H9 (cell line): Measurements from ENCODE around the gene DGKG. TPM values are rescaled to one million over a fixed set of nuclear protein-coding genes. Genes with fewer than 3 reads are reported as not detected.

Experiments used
- DNase-seq: peaks from one replicate; pipeline ENCODE4 v3.0.0-alpha.2; 2017
- H2AFZ ChIP-seq: one replicate; pipeline ENCODE4 v1.6.1; 2013; ENCODE audit warnings: mild to moderate bottlenecking, low read length, control low read depth, moderate library complexity
- H2AK5ac ChIP-seq: 2 replicates; pipeline ENCODE4 v1.6.1; 2013; ENCODE audit warnings: low read length, control low read depth, mixed read lengths; ENCODE audit not compliant: insufficient read length
- H2BK120ac ChIP-seq: one replicate; pipeline ENCODE4 v1.6.1; 2013; ENCODE audit warnings: low read depth, mild to moderate bottlenecking, low read length, control low read depth, inconsistent platforms; ENCODE audit not compliant: poor library complexity, severe bottlenecking
- H2BK12ac ChIP-seq: 2 replicates; pipeline ENCODE4 v1.6.1; 2013; ENCODE audit warnings: low read length, control low read depth, mixed read lengths, low read depth; ENCODE audit not compliant: insufficient read length
- H2BK15ac ChIP-seq: 2 replicates; pipeline ENCODE4 v1.6.1; 2013; ENCODE audit warnings: low read depth, low read length, control low read depth
- H2BK20ac ChIP-seq: one replicate; pipeline ENCODE4 v1.6.1; 2013; ENCODE audit warnings: low read depth, mild to moderate bottlenecking, low read length, control low read depth, inconsistent platforms; ENCODE audit not compliant: poor library complexity, severe bottlenecking
- H2BK5ac ChIP-seq: 2 replicates; pipeline ENCODE4 v1.6.1; 2013; ENCODE audit warnings: low read length, control low read depth, mixed read lengths; ENCODE audit not compliant: insufficient read length
- H3K14ac ChIP-seq: 2 replicates; pipeline ENCODE4 v1.6.1; 2013; ENCODE audit warnings: low read length, control low read depth; ENCODE audit not compliant: insufficient read depth
- H3K18ac ChIP-seq: 2 replicates; pipeline ENCODE4 v1.6.1; 2013; ENCODE audit warnings: low read depth, mild to moderate bottlenecking, mixed read lengths, low read length, control low read depth; ENCODE audit not compliant: insufficient read length
- H3K23ac ChIP-seq: 2 replicates; pipeline ENCODE4 v1.6.1; 2013; ENCODE audit warnings: low read length, control low read depth, mixed read lengths, low read depth; ENCODE audit not compliant: insufficient read length
- H3K23me2 ChIP-seq: 2 replicates; pipeline ENCODE4 v1.6.1; 2013; ENCODE audit warnings: low read depth, mild to moderate bottlenecking, mixed read lengths, low read length, control low read depth; ENCODE audit not compliant: insufficient read length, poor library complexity, severe bottlenecking
- H3K27ac ChIP-seq: 2 replicates; pipeline ENCODE4 v1.5.1; 2013; ENCODE audit warnings: low read length, control low read depth, mixed read lengths, low read depth; ENCODE audit not compliant: insufficient read length
- H3K27me3 ChIP-seq: 2 replicates; pipeline ENCODE4 v1.6.1; 2013; ENCODE audit warnings: low read length, control low read depth, inconsistent platforms; ENCODE audit not compliant: insufficient read depth
- H3K4ac ChIP-seq: 2 replicates; pipeline ENCODE4 v1.6.1; 2013; ENCODE audit warnings: low read depth, mild to moderate bottlenecking, control low read depth, inconsistent platforms, low read length, moderate library complexity
- H3K4me1 ChIP-seq: 2 replicates; pipeline ENCODE4 v1.6.1; 2013; ENCODE audit warnings: low read length, control low read depth, inconsistent platforms; ENCODE audit not compliant: insufficient read depth
- H3K4me2 ChIP-seq: 2 replicates; pipeline ENCODE4 v1.6.1; 2013; ENCODE audit warnings: low read length, control low read depth, mixed read lengths; ENCODE audit not compliant: insufficient read length, insufficient read depth
- H3K56ac ChIP-seq: 2 replicates; pipeline ENCODE4 v1.6.1; 2013; ENCODE audit warnings: low read depth, mild to moderate bottlenecking, mixed read lengths, low read length, control low read depth; ENCODE audit not compliant: insufficient read length
- H3K79me1 ChIP-seq: 2 replicates; pipeline ENCODE4 v1.6.1; 2013; ENCODE audit warnings: low read depth, mild to moderate bottlenecking, moderate library complexity, low read length, control low read depth, inconsistent platforms; ENCODE audit not compliant: insufficient read depth, poor library complexity, severe bottlenecking
- H3K79me2 ChIP-seq: 2 replicates; pipeline ENCODE4 v1.6.1; 2013; ENCODE audit warnings: low read length, control low read depth, inconsistent platforms; ENCODE audit not compliant: insufficient read depth
- H3K9ac ChIP-seq: 2 replicates; pipeline ENCODE4 v1.6.1; 2013; ENCODE audit warnings: low read length, control low read depth, mixed read lengths; ENCODE audit not compliant: insufficient read length; ENCODE audit errors: extremely low read depth
- H3K9me3 ChIP-seq: one replicate; pipeline ENCODE4 v1.6.1; 2013; ENCODE audit warnings: low read depth, low read length, inconsistent platforms; ENCODE audit not compliant: control insufficient read depth
- H3T11ph ChIP-seq: one replicate; pipeline ENCODE4 v1.6.1; 2013; ENCODE audit warnings: mild to moderate bottlenecking, low read length, control low read depth, inconsistent platforms
- H4K20me1 ChIP-seq: one replicate; pipeline ENCODE4 v1.6.1; 2013; ENCODE audit not compliant: control insufficient read depth, insufficient read length, insufficient read depth
- H4K5ac ChIP-seq: 2 replicates; pipeline ENCODE4 v1.6.1; 2013; ENCODE audit warnings: low read depth, mild to moderate bottlenecking, mixed read lengths, low read length, control low read depth; ENCODE audit not compliant: insufficient read length
- H4K8ac ChIP-seq: replicated peaks from 2 replicates; pipeline ENCODE4 v1.6.1; 2013; ENCODE audit warnings: low read length, control low read depth, mixed read lengths, low read depth; ENCODE audit not compliant: insufficient read length
- H4K91ac ChIP-seq: 2 replicates; pipeline ENCODE4 v1.6.1; 2013; ENCODE audit warnings: low read depth, mild to moderate bottlenecking, moderate library complexity, mixed read lengths, low read length, control low read depth; ENCODE audit not compliant: insufficient read length
- H3K27ac Mint-ChIP-seq, 3 experiments: 2 replicates in 2 of 3; 3 replicates in 1 of 3; pipeline ENCODE4 v1.8.0; 2020 to 2021; ENCODE audit warnings: mixed read lengths in 3 of 3, mild to moderate bottlenecking in 1 of 3, moderate library complexity in 1 of 3
- H3K27me3 Mint-ChIP-seq: 2 replicates; pipeline ENCODE4 v1.8.0; 2021; ENCODE audit warnings: low read depth, mild to moderate bottlenecking, moderate library complexity, mixed read lengths
- H3K36me3 Mint-ChIP-seq, 3 experiments: 2 replicates in 2 of 3; 3 replicates in 1 of 3; pipeline ENCODE4 v1.8.0; 2020 to 2021; ENCODE audit warnings: low read depth in 3 of 3, mixed read lengths in 3 of 3; ENCODE audit not compliant: insufficient read depth in 1 of 3
- H3K4me1 Mint-ChIP-seq, 2 experiments: 2 replicates each; pipeline ENCODE4 v1.8.0; 2020; ENCODE audit warnings: mixed read lengths in 2 of 2
- H3K4me3 Mint-ChIP-seq, 2 experiments: 2 replicates in 1 of 2; 3 replicates in 1 of 2; pipeline ENCODE4 v1.8.0; 2020 to 2021; ENCODE audit warnings: mild to moderate bottlenecking in 2 of 2, mixed read lengths in 2 of 2, moderate library complexity in 1 of 2
- H3K9me3 Mint-ChIP-seq, 2 experiments: 2 replicates in 1 of 2; 3 replicates in 1 of 2; pipeline ENCODE4 v1.8.0; 2020; ENCODE audit warnings: mild to moderate bottlenecking in 2 of 2, mixed read lengths in 2 of 2, moderate library complexity in 1 of 2
- CTCF ChIP-seq: fragments of 200-600 bp; sonication (generic); conservative IDR thresholded peaks from 3 replicates; pipeline ENCODE4 v1.8.0; 2021; ENCODE audit warnings: antibody characterized with exemption, mild to moderate bottlenecking
- WGBS: extraction: QIAGEN DNeasy Blood & Tissue Kit; methylation state at CpG from one replicate; pipeline ENCODE4 v1.1.7; 2013; ENCODE audit warnings: missing lambda C conversion rate, low lambda C conversion rate, mixed read lengths; ENCODE audit not compliant: insufficient read length; ENCODE audit errors: extremely low coverage; 5-methylcytosine and 5-hydroxymethylcytosine counted together
- total RNA-seq: library from RNA; stranded (reverse); gene quantifications from 2 replicates; pipeline ENCODE4 v1.2.1, GENCODE V29; 2021

The DGKG gene
- total RNA-seq, 1 experiment from 2014 or later = not detected

- H3K4me1 ChIP-seq = no peaks in the 10 kb centered on the region
- H3T11ph ChIP-seq = no peak overlapping the region
- peak overlapping the region in 1 of 2 experiments; percentile 61; a peak in 1 of 5 replicates for H3K4me3 Mint-ChIP-seq
- H3K56ac ChIP-seq = no peak overlapping the region
- peaks cover 39% of the 10 kb centered on the region; the same call in 1 of the 2 replicates for H3K27me3 ChIP-seq
- H3K23me2 ChIP-seq = peaks cover 18% of the 10 kb centered on the region
- no peak overlapping the region for H2BK20ac ChIP-seq
- no CpG with 5 or more reads among the region's 10 CpGs for WGBS
- no peak overlapping the region for H2BK120ac ChIP-seq
- H3K9me3 ChIP-seq = no peaks in the 10 kb centered on the region
- H4K5ac ChIP-seq = no peak overlapping the region
- H2AFZ ChIP-seq = no peak overlapping the region
- no peaks in the 10 kb centered on the region for H3K36me3 Mint-ChIP-seq
- H2BK5ac ChIP-seq = no peak overlapping the region
- no peak overlapping the region for H3K14ac ChIP-seq
- no peaks in the 10 kb centered on the region for H3K79me1 ChIP-seq
- no peak for DNase-seq
- H4K91ac ChIP-seq = no peak overlapping the region
- no peak overlapping the region for H3K9ac ChIP-seq
- H4K20me1 ChIP-seq = no peaks in the 10 kb centered on the region
- peak overlapping the region in 1 of 3 experiments; percentile 18; a peak in 1 of 7 replicates for H3K27ac Mint-ChIP-seq
- H3K4me1 Mint-ChIP-seq = peaks cover 12 to 15% of the 10 kb centered on the region in 2 experiments
- no peak overlapping the region for H3K4me2 ChIP-seq
- no peak overlapping the region for H2AK5ac ChIP-seq
- H3K9me3 Mint-ChIP-seq = no peaks in the 10 kb centered on the region
- H4K8ac ChIP-seq = no peak overlapping the region
- no peak overlapping the region for H3K23ac ChIP-seq
- H2BK12ac ChIP-seq = no peak overlapping the region
- H3K27ac ChIP-seq = no peak overlapping the region
- no peak for TF ChIP-seq CTCF
- no peak overlapping the region for H2BK15ac ChIP-seq
- H3K18ac ChIP-seq = no peak overlapping the region
- no peak overlapping the region for H3K4ac ChIP-seq
- peaks cover 97% of the 10 kb centered on the region for H3K27me3 Mint-ChIP-seq
- no peaks in the 10 kb centered on the region for H3K79me2 ChIP-seq
Observed at GRCh38 chr3:186362988-186363387, 954 bp upstream of the DGKG start.
